ENCODE data around the gene APBA2. TPM values are rescaled to one million over a fixed set of nuclear protein-coding genes. Genes with fewer than 3 reads are reported as not detected.

Gene APBA2
- total RNA-seq, 2 donors from 2014 or later: 0.47 to 0.48 TPM

DNA sequence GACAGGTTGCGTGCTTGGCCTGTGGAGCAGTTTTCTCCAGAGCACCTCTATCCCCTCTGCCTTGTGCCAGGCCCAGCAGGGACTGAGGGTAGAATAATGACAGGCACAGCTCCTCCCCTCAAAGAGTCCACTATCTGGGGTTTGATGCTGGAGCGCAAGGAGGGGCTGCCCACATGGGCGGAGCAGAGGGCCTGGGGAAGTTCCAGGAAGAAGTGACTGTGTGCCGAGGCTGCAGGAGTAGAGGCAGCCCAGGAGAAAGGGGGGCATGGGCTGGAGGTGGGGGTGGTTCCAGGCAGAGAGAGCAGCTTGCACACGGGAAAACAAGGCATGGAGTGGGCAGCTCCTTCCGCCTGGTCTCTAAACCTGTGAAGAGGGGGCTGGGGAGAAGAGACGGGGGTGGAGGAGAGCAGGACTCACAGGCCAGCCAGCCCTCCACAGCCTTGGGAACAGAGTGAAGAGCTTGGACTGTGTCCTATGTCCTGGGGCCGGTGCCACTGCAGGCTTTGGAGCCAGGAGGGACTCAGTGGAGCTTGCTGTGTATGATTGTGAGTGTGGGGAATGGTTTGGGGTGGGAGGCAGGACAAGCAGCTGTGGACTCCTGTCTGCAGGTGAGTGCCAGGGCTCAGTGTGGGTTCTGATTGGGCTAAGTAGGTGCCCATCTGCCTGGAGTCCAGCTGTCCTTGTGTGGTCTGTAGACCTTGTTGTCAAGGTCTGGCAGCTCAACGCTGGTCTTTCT lies 48.1 kb downstream of the APBA2 start:
- TF ChIP-seq, protein P1, sequence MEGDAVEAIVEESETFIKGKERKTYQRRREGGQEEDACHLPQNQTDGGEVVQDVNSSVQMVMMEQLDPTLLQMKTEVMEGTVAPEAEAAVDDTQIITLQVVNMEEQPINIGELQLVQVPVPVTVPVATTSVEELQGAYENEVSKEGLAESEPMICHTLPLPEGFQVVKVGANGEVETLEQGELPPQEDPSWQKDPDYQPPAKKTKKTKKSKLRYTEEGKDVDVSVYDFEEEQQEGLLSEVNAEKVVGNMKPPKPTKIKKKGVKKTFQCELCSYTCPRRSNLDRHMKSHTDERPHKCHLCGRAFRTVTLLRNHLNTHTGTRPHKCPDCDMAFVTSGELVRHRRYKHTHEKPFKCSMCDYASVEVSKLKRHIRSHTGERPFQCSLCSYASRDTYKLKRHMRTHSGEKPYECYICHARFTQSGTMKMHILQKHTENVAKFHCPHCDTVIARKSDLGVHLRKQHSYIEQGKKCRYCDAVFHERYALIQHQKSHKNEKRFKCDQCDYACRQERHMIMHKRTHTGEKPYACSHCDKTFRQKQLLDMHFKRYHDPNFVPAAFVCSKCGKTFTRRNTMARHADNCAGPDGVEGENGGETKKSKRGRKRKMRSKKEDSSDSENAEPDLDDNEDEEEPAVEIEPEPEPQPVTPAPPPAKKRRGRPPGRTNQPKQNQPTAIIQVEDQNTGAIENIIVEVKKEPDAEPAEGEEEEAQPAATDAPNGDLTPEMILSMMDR (IDR thresholded peaks at IDR 0.05): no peak
- Histone ChIP-seq H3K9me3 (no peaks in the 10 kb centered on the region), H3K27ac (no peak overlapping the region), H3K36me3 (no peaks in the 10 kb centered on the region), H3K27me3 (no peaks in the 10 kb centered on the region), H3K4me1 (no peaks in the 10 kb centered on the region), H3K4me3 (no peak overlapping the region)
- DNase-seq (ENCODE audit: low spot score): no peak

DNA sequence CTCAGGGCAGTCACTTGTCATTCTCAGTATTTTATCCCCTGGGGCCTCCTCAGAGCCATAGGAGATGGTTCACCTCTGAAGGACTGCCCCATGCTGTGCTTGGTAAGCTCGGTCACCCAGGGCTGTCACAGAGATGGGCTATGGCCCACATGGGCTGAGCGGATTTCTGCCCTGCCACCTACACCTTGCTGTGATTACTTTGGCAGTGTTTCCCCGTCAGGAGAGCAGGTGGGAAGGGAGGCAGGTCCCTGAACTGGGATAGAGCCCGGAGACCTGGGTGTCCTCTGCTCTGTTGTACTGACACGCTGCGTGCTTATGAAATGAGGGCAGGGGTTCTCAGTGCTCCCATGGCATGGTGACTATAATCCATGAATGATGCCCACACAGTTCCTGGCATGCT lies 48.9 kb downstream of the APBA2 start:
- no peaks in the 10 kb centered on the region for H3K27me3 ChIP-seq
- no peak overlapping the region for H3K4me3 ChIP-seq
- no peaks in the 10 kb centered on the region for H3K4me1 ChIP-seq
- TF ChIP-seq, protein P1 (IDR thresholded peaks at IDR 0.05): no peak
- H3K36me3 ChIP-seq: no peaks in the 10 kb centered on the region
- H3K9me3 ChIP-seq: no peaks in the 10 kb centered on the region
- H3K27ac ChIP-seq: no peak overlapping the region
- no peak for DNase-seq (ENCODE audit: low spot score)

DNA sequence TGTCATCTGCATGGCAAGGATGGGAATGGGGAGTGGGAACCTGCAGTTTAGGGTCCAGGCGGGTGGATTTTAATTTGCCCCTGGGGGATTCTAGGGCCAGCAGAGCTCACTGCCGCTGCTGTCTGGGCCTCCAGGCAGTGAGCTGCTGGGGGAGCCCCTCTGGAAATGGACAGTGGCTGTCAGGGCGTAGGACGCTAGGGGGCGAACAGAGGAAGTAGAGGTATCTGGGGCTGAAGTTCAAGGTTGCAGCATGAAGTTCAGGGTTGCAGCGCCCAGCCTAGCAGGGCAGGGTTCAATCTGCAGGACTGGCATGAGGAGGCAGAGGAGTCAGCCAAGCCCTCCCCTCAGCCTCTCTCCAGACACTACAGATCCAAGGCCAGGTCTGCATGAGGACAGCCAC lies 49.5 kb downstream of the APBA2 start:
- DNase-seq (ENCODE audit: low spot score): no peak
- no peaks in the 10 kb centered on the region for H3K27me3 ChIP-seq
- H3K4me1 ChIP-seq: no peaks in the 10 kb centered on the region
- no peak overlapping the region for H3K4me3 ChIP-seq
- H3K36me3 ChIP-seq: no peaks in the 10 kb centered on the region
- TF ChIP-seq, protein P1 (IDR thresholded peaks at IDR 0.05): no peak
- no peaks in the 10 kb centered on the region for H3K9me3 ChIP-seq
- H3K27ac ChIP-seq: no peak overlapping the region

DNA sequence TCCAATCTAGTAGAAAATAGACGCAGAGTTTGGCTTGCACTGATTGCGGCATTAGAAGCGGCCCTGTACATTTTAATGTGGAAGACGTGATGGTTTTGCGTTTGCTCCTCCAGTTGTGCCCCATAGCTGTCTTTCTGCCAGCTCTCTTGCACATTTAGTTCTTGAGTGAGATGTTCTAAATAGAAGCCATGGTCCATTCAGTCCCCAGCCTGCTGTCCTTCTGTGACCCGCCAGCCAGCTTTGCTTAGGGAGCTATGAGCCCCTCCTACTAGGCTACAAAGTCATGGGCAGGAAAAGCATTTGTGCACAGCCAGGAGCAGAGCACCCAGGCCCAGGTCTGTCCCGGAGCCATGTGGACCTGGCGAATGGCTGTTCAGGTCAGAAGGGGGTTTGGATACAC lies 50.3 kb downstream of the APBA2 start:
- no peak for DNase-seq (ENCODE audit: low spot score)
- Histone ChIP-seq H3K27ac (no peak overlapping the region), H3K9me3 (no peaks in the 10 kb centered on the region), H3K4me1 (no peaks in the 10 kb centered on the region), H3K4me3 (no peak overlapping the region), H3K27me3 (no peaks in the 10 kb centered on the region), H3K36me3 (no peaks in the 10 kb centered on the region)
- TF ChIP-seq, protein P1 (IDR thresholded peaks at IDR 0.05): no peak

DNA sequence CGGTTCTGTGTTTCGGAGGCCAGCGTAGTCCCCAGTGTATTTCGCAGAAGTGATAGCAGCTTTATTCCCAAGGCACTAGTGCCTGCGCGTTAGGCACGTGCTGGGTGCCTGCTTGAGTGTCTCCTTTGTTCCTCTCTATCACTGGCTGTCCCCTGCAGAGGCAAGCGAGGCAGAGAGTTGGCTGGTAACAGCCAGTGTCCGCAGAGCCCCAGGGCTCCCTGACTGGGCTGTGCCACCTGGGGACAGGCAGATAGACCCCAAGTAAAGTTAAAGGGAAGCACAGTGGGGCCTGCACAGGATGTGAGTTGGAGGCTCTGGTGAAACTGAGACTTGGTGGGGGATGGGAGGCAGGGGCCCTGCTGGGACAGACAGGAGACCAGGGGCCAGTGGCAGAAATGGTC lies 50.7 kb downstream of the APBA2 start:
- Histone ChIP-seq H3K27me3 (no peaks in the 10 kb centered on the region), H3K4me3 (no peak overlapping the region), H3K4me1 (no peaks in the 10 kb centered on the region), H3K36me3 (no peaks in the 10 kb centered on the region), H3K9me3 (no peaks in the 10 kb centered on the region), H3K27ac (no peak overlapping the region)
- TF ChIP-seq, protein P1 (IDR thresholded peaks at IDR 0.05): no peak
- no peak for DNase-seq (ENCODE audit: low spot score)

DNA sequence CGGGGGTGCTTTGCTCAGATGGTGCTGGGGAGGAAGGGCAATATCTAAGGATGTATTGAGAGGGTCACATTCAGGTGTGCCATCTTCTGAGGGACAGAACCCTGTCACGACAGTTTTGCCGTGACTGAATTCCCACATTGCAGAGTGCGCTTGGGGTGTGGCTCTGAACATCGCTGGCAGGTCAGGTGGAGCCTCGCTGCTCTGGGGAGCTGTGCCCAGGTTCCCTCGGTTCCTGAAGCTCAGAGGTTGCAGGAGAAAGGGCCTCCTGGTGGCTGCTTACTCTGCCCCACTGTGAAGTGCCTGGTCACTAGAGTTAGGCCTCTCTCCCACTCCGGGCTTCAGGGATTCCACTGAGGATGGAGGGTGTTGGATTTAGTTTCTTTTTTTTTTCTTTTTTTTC lies 51.5 kb downstream of the APBA2 start:
- Histone ChIP-seq H3K9me3 (no peaks in the 10 kb centered on the region), H3K4me3 (no peak overlapping the region), H3K4me1 (no peaks in the 10 kb centered on the region), H3K36me3 (no peaks in the 10 kb centered on the region), H3K27ac (no peak overlapping the region), H3K27me3 (no peaks in the 10 kb centered on the region)
- no peak for DNase-seq (ENCODE audit: low spot score)
- TF ChIP-seq, protein P1 (IDR thresholded peaks at IDR 0.05): no peak

Data from right atrium auricular region (tissue), 2 donors.